OCI-LY3 (cell line): ENCODE data around the gene ENOSF1.

ENCODE experiments used
- H2AFZ ChIP-seq: fragments of 200-600, 300-600 bp; shearing (Covaris generic); 2 replicates; pipeline ENCODE4 v1.6.0; 2014; ENCODE audit warnings: antibody characterized with exemption, low read depth, low read length
- H3K27ac ChIP-seq: fragments of 200-600, 300-600 bp; sonication (generic); 2 replicates; pipeline ENCODE4 v1.5.1; 2014; ENCODE audit warnings: mild to moderate bottlenecking, low read length, moderate library complexity, mixed read lengths
- H3K27me3 ChIP-seq: fragments of 200-600, 300-600 bp; sonication (generic); 2 replicates; pipeline ENCODE4 v1.6.1; 2014; ENCODE audit warnings: low read depth, low read length, mixed read lengths
- H3K36me3 ChIP-seq: fragments of 200-600, 300-600 bp; sonication (generic); replicated peaks from 2 replicates; pipeline ENCODE3; 2014; ENCODE audit warnings: low read depth, low read length, mixed read lengths
- H3K4me1 ChIP-seq: fragments of 300-600, 200-600 bp; sonication (generic); 2 replicates; pipeline ENCODE4 v1.6.1; 2014; ENCODE audit warnings: low read length, mixed read lengths
- H3K4me2 ChIP-seq: fragments of 200-600, 300-600 bp; sonication (generic); 2 replicates; pipeline ENCODE4 v1.6.1; 2014; ENCODE audit warnings: low read length, mixed read lengths
- H3K4me3 ChIP-seq: fragments of 300-600, 200-600 bp; sonication (generic); 2 replicates; pipeline ENCODE4 v1.5.1; 2014; ENCODE audit warnings: antibody characterized with exemption, mild to moderate bottlenecking, low read length, moderate library complexity
- H3K79me2 ChIP-seq: fragments of 300-600, 200-600 bp; shearing (Covaris generic); 2 replicates; pipeline ENCODE4 v1.6.1; 2014; ENCODE audit warnings: mild to moderate bottlenecking, low read length, mixed read lengths
- H3K9ac ChIP-seq: fragments of 300-600, 200-600 bp; shearing (Covaris generic); 2 replicates; pipeline ENCODE4 v1.6.0; 2014; ENCODE audit warnings: mild to moderate bottlenecking, low read length, moderate library complexity
- H3K9me3 ChIP-seq: fragments of 200-600, 300-600 bp; shearing (Covaris generic); 2 replicates; pipeline ENCODE4 v1.6.1; 2014; ENCODE audit warnings: low read length, mixed read lengths; ENCODE audit not compliant: insufficient read depth
- H4K20me1 ChIP-seq: fragments of 200-600, 300-600 bp; sonication (generic); 2 replicates; pipeline ENCODE4 v1.6.1; 2016; ENCODE audit warnings: low read length, mixed read lengths; ENCODE audit not compliant: insufficient read depth
- CTCF ChIP-seq: fragments of 200-600, 300-600 bp; sonication (generic); IDR thresholded peaks from 2 replicates; pipeline ENCODE4 v1.5.1; 2014; ENCODE audit warnings: antibody characterized with exemption, low read length, low read depth
- EZH2phosphoT487 ChIP-seq: fragments of 200-600 bp; shearing (Covaris generic); IDR thresholded peaks from 2 replicates; pipeline ENCODE4 v1.6.1; 2018; ENCODE audit warnings: antibody characterized with exemption, mixed run types, low read depth

ENOSF1 gene

GRCh38 chr18:666177-666576, 46.3 kb downstream of the ENOSF1 start:
- Histone ChIP-seq H3K4me3 (no peak overlapping the region), H3K4me2 (no peak overlapping the region), H3K27me3 (no peaks in the 10 kb centered on the region), H4K20me1 (peaks cover 21% of the 10 kb centered on the region), H3K36me3 (peaks cover 49% of the 10 kb centered on the region), H2AFZ (no peak overlapping the region), H3K27ac (no peak overlapping the region), H3K9ac (no peak overlapping the region), H3K79me2 (peaks cover 33% of the 10 kb centered on the region), H3K9me3 (no peaks in the 10 kb centered on the region), H3K4me1 (no peaks in the 10 kb centered on the region)
- TF ChIP-seq CTCF (peak; percentile 19), EZH2phosphoT487 (no peak)

- Histone ChIP-seq H3K36me3 (peaks cover 40% of the 10 kb centered on the region), H4K20me1 (peaks cover 16% of the 10 kb centered on the region), H3K9ac (no peak overlapping the region), H2AFZ (no peak overlapping the region), H3K4me2 (no peak overlapping the region), H3K79me2 (peaks cover 56% of the 10 kb centered on the region), H3K27me3 (no peaks in the 10 kb centered on the region), H3K9me3 (no peaks in the 10 kb centered on the region), H3K4me1 (peaks cover 7% of the 10 kb centered on the region), H3K4me3 (no peak overlapping the region), H3K27ac (no peak overlapping the region)
- TF ChIP-seq EZH2phosphoT487 (no peak), CTCF (no peak)
Observed at GRCh38 chr18:662197-662596, 50.2 kb downstream of the ENOSF1 start.

GRCh38 chr18:659597-659996, 52.8 kb downstream of the ENOSF1 start:
- no peak overlapping the region for H2AFZ ChIP-seq
- H3K4me2 ChIP-seq, result no peak overlapping the region
- peaks cover 51% of the 10 kb centered on the region for H3K79me2 ChIP-seq
- H3K27ac ChIP-seq, result no peak overlapping the region
- TF ChIP-seq EZH2phosphoT487, result no peak
- TF ChIP-seq CTCF, result no peak
- peaks cover 11% of the 10 kb centered on the region for H3K4me1 ChIP-seq
- H3K9ac ChIP-seq, result no peak overlapping the region
- no peak overlapping the region for H3K4me3 ChIP-seq
- no peaks in the 10 kb centered on the region for H3K9me3 ChIP-seq
- H3K36me3 ChIP-seq, result peaks cover 32% of the 10 kb centered on the region
- H3K27me3 ChIP-seq, result no peaks in the 10 kb centered on the region
- peaks cover 9% of the 10 kb centered on the region for H4K20me1 ChIP-seq

- H3K4me2 ChIP-seq, result peak overlapping the region; percentile 82
- peaks cover 9% of the 10 kb centered on the region for H4K20me1 ChIP-seq
- 0 out of 2 replicates have a peak overlapping the region, but pooled peaks have one; percentile 67 for H3K27ac ChIP-seq
- peaks cover 32% of the 10 kb centered on the region for H3K36me3 ChIP-seq
- peak overlapping the region; percentile 91 for H3K4me3 ChIP-seq
- H3K27me3 ChIP-seq, result no peaks in the 10 kb centered on the region
- H2AFZ ChIP-seq, result no peak overlapping the region
- peaks cover 51% of the 10 kb centered on the region for H3K79me2 ChIP-seq
- peaks cover 11% of the 10 kb centered on the region for H3K4me1 ChIP-seq
- H3K9ac ChIP-seq, result peak overlapping the region; percentile 87
- no peaks in the 10 kb centered on the region for H3K9me3 ChIP-seq
- TF ChIP-seq EZH2phosphoT487, result no peak
- no peak for TF ChIP-seq CTCF
Observed at GRCh38 chr18:658947-659533, 53.4 kb downstream of the ENOSF1 start.
